H1 (cell line): ENCODE measurements around the gene CAMTA1. TPM values are rescaled to one million over a fixed set of nuclear protein-coding genes. Genes with fewer than 3 reads are reported as not detected.

Experiments used
- CTCF ChIA-PET: fragments of 300-600 bp; sonication (Branson Sonifier 250); formaldehyde crosslinking; loops from one replicate; lab custom pipeline; 2021; ENCODE audit not compliant: partially characterized antibody; lab: Charles Lee
- POLR2A ChIA-PET: fragments of 300-600 bp; sonication (Branson Sonifier 250); formaldehyde crosslinking; loops from one replicate; lab custom pipeline; 2021; ENCODE audit warnings: inconsistent platforms; ENCODE audit not compliant: partially characterized antibody; lab: Charles Lee
- DNase-seq, 2 experiments: peaks; one replicate each; pipeline versions ENCODE4 v3.0.0 to v3.0.0-alpha.2; 2010 to 2022; ENCODE audit warnings: low spot score in 2 of 2, low read depth in 1 of 2, mixed read lengths in 1 of 2
- FAIRE-seq: peaks from 2 replicates; lab custom pipeline; 2011; peaks lifted over from hg19 to GRCh38; lab: Jason Lieb, UNC
- H2AFZ ChIP-seq: 2 replicates; pipeline ENCODE4 v1.8.1; 2012; ENCODE audit warnings: low read length, inconsistent platforms
- H2AK5ac ChIP-seq: 2 replicates; pipeline ENCODE4 v1.6.1; 2013; ENCODE audit warnings: low read depth, low read length
- H2BK120ac ChIP-seq: replicated peaks from 2 replicates; pipeline ENCODE3; 2013; ENCODE audit warnings: low read depth, low read length, inconsistent platforms
- H2BK12ac ChIP-seq: 2 replicates; pipeline ENCODE4 v1.6.1; 2013; ENCODE audit warnings: low read depth, low read length
- H2BK15ac ChIP-seq: 2 replicates; pipeline ENCODE4 v1.6.1; 2013; ENCODE audit warnings: low read length
- H2BK20ac ChIP-seq: 2 replicates; pipeline ENCODE4 v1.6.1; 2013; ENCODE audit warnings: low read length
- H2BK5ac ChIP-seq: 2 replicates; pipeline ENCODE4 v1.6.1; 2013; ENCODE audit warnings: low read depth, low read length
- H3K14ac ChIP-seq: 2 replicates; pipeline ENCODE4 v1.6.1; 2013; ENCODE audit warnings: inconsistent platforms; ENCODE audit not compliant: insufficient read length
- H3K18ac ChIP-seq: 2 replicates; pipeline ENCODE4 v1.6.1; 2013; ENCODE audit warnings: low read length; ENCODE audit errors: extremely low read depth
- H3K23ac ChIP-seq: 2 replicates; pipeline ENCODE4 v1.6.1; 2013; ENCODE audit warnings: inconsistent platforms; ENCODE audit not compliant: insufficient read length
- H3K23me2 ChIP-seq: 2 replicates; pipeline ENCODE4 v1.6.1; 2013; ENCODE audit warnings: low read depth, low read length
- H3K27ac ChIP-seq: 2 replicates; pipeline ENCODE4 v1.6.1; 2011; ENCODE audit warnings: low read depth, low read length, inconsistent platforms
- H3K27me3 ChIP-seq, 4 experiments: replicated peaks in 1 of 4; 1 replicate in 1 of 4; 2 replicates in 3 of 4; pipeline versions ENCODE4 v1.6.1 to v1.8.1; 2011 to 2013; ENCODE audit warnings: low read length in 3 of 4, mild to moderate bottlenecking in 3 of 4, inconsistent platforms in 2 of 4, mixed read lengths in 2 of 4, moderate library complexity in 1 of 4; ENCODE audit not compliant: control insufficient read depth in 3 of 4, insufficient read depth in 3 of 4; ENCODE audit errors: extremely low read depth in 1 of 4
- H3K36me3 ChIP-seq, 4 experiments: 2 replicates each; pipeline versions ENCODE4 v1.6.1 to v1.8.1; 2011 to 2013; ENCODE audit warnings: mild to moderate bottlenecking in 4 of 4, low read length in 3 of 4, moderate library complexity in 2 of 4, control low read depth in 1 of 4, inconsistent platforms in 1 of 4; ENCODE audit not compliant: insufficient read depth in 4 of 4, control insufficient read depth in 2 of 4
- H3K4ac ChIP-seq: replicated peaks from 2 replicates; pipeline ENCODE3; 2013; ENCODE audit warnings: low read length, low read depth, mixed read lengths, inconsistent platforms; ENCODE audit not compliant: insufficient read length
- H3K4me1 ChIP-seq, 4 experiments: replicated peaks in 1 of 4; 1 replicate in 1 of 4; 2 replicates in 3 of 4; pipeline versions ENCODE4 v1.6.1 to v1.8.1; 2011 to 2013; ENCODE audit warnings: low read length in 3 of 4, inconsistent platforms in 2 of 4, mixed read lengths in 1 of 4; ENCODE audit not compliant: insufficient read depth in 4 of 4, control insufficient read depth in 3 of 4
- H3K4me2 ChIP-seq, 2 experiments: 2 replicates each; pipeline versions ENCODE4 v1.6.1 to v1.8.1; 2011 to 2013; ENCODE audit warnings: low read depth in 2 of 2, low read length in 2 of 2, control low read depth in 1 of 2, inconsistent platforms in 1 of 2, mild to moderate bottlenecking in 1 of 2; ENCODE audit not compliant: insufficient read depth in 1 of 2
- H3K4me3 ChIP-seq, 4 experiments: fragments of 200-600, 300-600 bp in 1 of 4; sonication (generic), shearing (Covaris generic), sonication (Bioruptor Twin) in 1 of 4; 2 replicates each; pipeline versions ENCODE4 v1.5.1 to v1.8.1; 2011 to 2016; ENCODE audit warnings: low read length in 4 of 4, low read depth in 3 of 4, control low read depth in 2 of 4, inconsistent platforms in 2 of 4, mild to moderate bottlenecking in 2 of 4, mixed read lengths in 1 of 4, moderate library complexity in 1 of 4; ENCODE audit not compliant: insufficient read depth in 2 of 4; ENCODE audit errors: extremely low read depth in 1 of 4
- H3K56ac ChIP-seq: replicated peaks from 2 replicates; pipeline ENCODE3; 2013; ENCODE audit warnings: low read depth, mild to moderate bottlenecking, mixed read lengths, low read length, inconsistent platforms; ENCODE audit not compliant: insufficient read length
- H3K79me1 ChIP-seq: 2 replicates; pipeline ENCODE4 v1.6.1; 2013; ENCODE audit warnings: low read depth, low read length, control low read depth
- H3K79me2 ChIP-seq, 2 experiments: 2 replicates each; pipeline versions ENCODE4 v1.6.1 to v1.8.1; 2012 to 2013; ENCODE audit warnings: low read length in 2 of 2, mild to moderate bottlenecking in 2 of 2, inconsistent platforms in 1 of 2; ENCODE audit not compliant: insufficient read depth in 2 of 2, control insufficient read depth in 1 of 2
- H3K9ac ChIP-seq, 4 experiments: replicated peaks in 1 of 4; 1 replicate in 1 of 4; 2 replicates in 3 of 4; pipeline versions ENCODE4 v1.6.1 to v1.8.1; 2011 to 2013; ENCODE audit warnings: low read depth in 3 of 4, low read length in 3 of 4, control low read depth in 2 of 4, mild to moderate bottlenecking in 2 of 4, moderate library complexity in 2 of 4, inconsistent platforms in 1 of 4; ENCODE audit errors: extremely low read depth in 1 of 4
- H3K9me3 ChIP-seq, 2 experiments: 2 replicates each; pipeline versions ENCODE4 v1.6.1 to v1.8.1; 2012 to 2013; ENCODE audit warnings: mild to moderate bottlenecking in 2 of 2, moderate library complexity in 2 of 2, control low read depth in 1 of 2, inconsistent platforms in 1 of 2, low read depth in 1 of 2, low read length in 1 of 2, mixed read lengths in 1 of 2; ENCODE audit not compliant: insufficient read depth in 2 of 2
- H4K20me1 ChIP-seq, 2 experiments: replicated peaks in 1 of 2; 2 replicates each; pipeline versions ENCODE3 to v1.8.1; 2011 to 2013; ENCODE audit warnings: inconsistent platforms in 2 of 2, low read length in 2 of 2, mild to moderate bottlenecking in 1 of 2; ENCODE audit not compliant: insufficient read depth in 2 of 2, control insufficient read depth in 1 of 2
- H4K5ac ChIP-seq: 2 replicates; pipeline ENCODE4 v1.6.1; 2013; ENCODE audit warnings: low read length, low read depth, mixed read lengths, inconsistent platforms; ENCODE audit not compliant: insufficient read length
- H4K8ac ChIP-seq: 2 replicates; pipeline ENCODE4 v1.8.0; 2013; ENCODE audit warnings: mild to moderate bottlenecking, moderate library complexity, low read length, inconsistent platforms; ENCODE audit not compliant: insufficient read depth; ENCODE audit errors: extremely low read depth
- H4K91ac ChIP-seq: replicated peaks from 2 replicates; pipeline ENCODE3; 2013; ENCODE audit warnings: low read length, mixed read lengths, inconsistent platforms; ENCODE audit not compliant: insufficient read length
- E2F6 ChIP-seq: IDR thresholded peaks from 2 replicates; pipeline ENCODE4 v1.6.1; 2012; ENCODE audit warnings: inconsistent platforms
- KDM1A ChIP-seq: fragments of 200-600, 300-600 bp; sonication (generic); IDR thresholded peaks from 2 replicates; pipeline ENCODE4 v1.7.1; 2016; ENCODE audit warnings: mild to moderate bottlenecking, low read length, borderline replicate concordance
- KDM4A ChIP-seq: IDR thresholded peaks from one replicate; pipeline ENCODE4 v1.7.1; 2012; ENCODE audit warnings: low read depth, mild to moderate bottlenecking, moderate library complexity, low read length, inconsistent platforms; ENCODE audit not compliant: severe bottlenecking
- SIN3A ChIP-seq, 2 experiments: IDR thresholded peaks in 1 of 2; conservative IDR thresholded peaks in 1 of 2; 2 replicates each; pipeline ENCODE4 v1.6.1; 2011 to 2012; ENCODE audit warnings: low read length in 2 of 2, improper control_type of control experiment in 1 of 2, low read depth in 1 of 2, mild to moderate bottlenecking in 1 of 2
- YY1 ChIP-seq: IDR thresholded peaks from 2 replicates; pipeline ENCODE4 v1.6.1; 2011; ENCODE audit warnings: low read depth, mild to moderate bottlenecking, low read length
- WGBS, 2 experiments: shearing (Covaris generic) in 1 of 2; methylation state at CpG; one replicate each; pipeline versions ENCODE4 v1.1.6 to v1.1.7; 2013 to 2015; ENCODE audit warnings: low lambda C conversion rate in 2 of 2, mixed read lengths in 2 of 2, inconsistent platforms in 1 of 2, low coverage in 1 of 2, missing lambda C conversion rate in 1 of 2; ENCODE audit not compliant: insufficient replicate concordance in 2 of 2, insufficient coverage in 1 of 2, insufficient read length in 1 of 2; ENCODE audit errors: extremely low coverage in 1 of 2, missing lambda C conversion rate in 1 of 2; 5-methylcytosine and 5-hydroxymethylcytosine counted together
- polyA plus RNA-seq, 7 experiments: library from polyadenylated mRNA; depleted of rRNA in 3 of 7; stranded (reverse) in 5 of 7; unstranded in 2 of 7; fragments of >200 nt in 5 of 7; fragments of 200-250 nt in 2 of 7; gene quantifications; 1 replicate in 5 of 7; 2 replicates in 1 of 7; 4 replicates in 1 of 7; pipeline versions ENCODE4 v1.2.1 to v1.2.3, GENCODE V29; 2011 to 2013; ENCODE audit warnings: missing spikeins in 2 of 7, mixed read lengths in 2 of 7
- total RNA-seq: library from RNA; stranded (reverse); fragmentation: NEBNext Ultra II Directional; extraction: Animal tissue kit (Norgen Biotek cat#: 25700); gene quantifications from 2 replicates; pipeline ENCODE4 v1.2.1, GENCODE V29; 2021

The CAMTA1 gene
- total and polyA plus RNA-seq, 2 of the 8 experiments (the other 6 are each of a cell fraction or from before 2014, with no cell fraction given), result 65.0 to 119 TPM

- TF ChIP-seq E2F6, result peak; percentile 84
- no peak for TF ChIP-seq YY1
- TF ChIP-seq KDM1A, result 0 out of 2 replicates have a peak, but pooled peaks have one; percentile 19
- peak; percentile 91 for TF ChIP-seq KDM4A
- no peak for TF ChIP-seq SIN3A (conservative IDR thresholded peaks at IDR 0.05 in 1 of 2, IDR thresholded peaks at IDR 0.05 in 1 of 2; ENCODE audit: low read depth in 1 of 2, low read length in 2 of 2)
- POLR2A ChIA-PET, result interaction anchor here (0.7 to 2.8 kb wide), 3 partner anchors 11 to 108 kb away, joined by 3 to 7 read pairs (median 4); partner anchors contain the start of gene VAMP3
- Histone ChIP-seq H3K9ac (peak overlapping the region in 1 of 4 experiments; percentile 47; a peak in 2 of 7 replicates), H4K20me1 (peaks cover 0 to 2% of the 10 kb centered on the region in 2 experiments), H3K4me2 (peak overlapping the region; percentile 61 to 80), H3K4ac (no peak overlapping the region), H2AK5ac (no peak overlapping the region), H3K79me1 (no peaks in the 10 kb centered on the region), H3K18ac (no peak overlapping the region), H3K4me3 (peak overlapping the region; percentile 14 to 62 (median 29); a peak in 6 of 8 replicates), H3K9me3 (peaks cover 4 to 6% of the 10 kb centered on the region in 2 experiments; a peak in 2 of 4 replicates), H3K14ac (no peak overlapping the region), H2AFZ (no peak overlapping the region), H3K27me3 (peaks cover 0 to 8% (median 7%) of the 10 kb centered on the region in 4 experiments; a peak in 5 of 7 replicates), H3K23ac (no peak overlapping the region), H3K56ac (no peak overlapping the region), H3K36me3 (peaks cover 7 to 49% (median 21%) of the 10 kb centered on the region in 4 experiments; a peak in 7 of 8 replicates), H3K79me2 (no peaks in the 10 kb centered on the region), H4K91ac (no peak overlapping the region), H4K5ac (no peak overlapping the region), H3K23me2 (peaks cover 2% of the 10 kb centered on the region; the same call in 1 of the 2 replicates), H2BK12ac (no peak overlapping the region), H2BK5ac (no peak overlapping the region), H2BK20ac (no peak overlapping the region), H3K4me1 (peaks cover 0 to 6% (median 0%) of the 10 kb centered on the region in 4 experiments; a peak in 2 of 7 replicates), H4K8ac (peak overlapping the region; percentile 87), H3K27ac (no peak overlapping the region; the same call in 1 of the 2 replicates), H2BK120ac (no peak overlapping the region), H2BK15ac (no peak overlapping the region)
- 62% methylated on average over 34 of the region's 52 CpGs; no CpG with 5 or more reads in 1 of the 2 experiments for WGBS, 2 experiments
- peak in 1 of 2 experiments; percentile 50 for DNase-seq
- CTCF ChIA-PET, result interaction anchor here (0.7 to 2.0 kb wide), 2 partner anchors 115 to 822 kb away, joined by 3 to 7 read pairs; no protein-coding TSS in a partner anchor
- no peak for FAIRE-seq
Observed at GRCh38 chr1:7784492-7785071, 999.3 kb downstream of the CAMTA1 start.
